Measurements from ENCODE around the gene TEX53.

Gene TEX53

DNA sequence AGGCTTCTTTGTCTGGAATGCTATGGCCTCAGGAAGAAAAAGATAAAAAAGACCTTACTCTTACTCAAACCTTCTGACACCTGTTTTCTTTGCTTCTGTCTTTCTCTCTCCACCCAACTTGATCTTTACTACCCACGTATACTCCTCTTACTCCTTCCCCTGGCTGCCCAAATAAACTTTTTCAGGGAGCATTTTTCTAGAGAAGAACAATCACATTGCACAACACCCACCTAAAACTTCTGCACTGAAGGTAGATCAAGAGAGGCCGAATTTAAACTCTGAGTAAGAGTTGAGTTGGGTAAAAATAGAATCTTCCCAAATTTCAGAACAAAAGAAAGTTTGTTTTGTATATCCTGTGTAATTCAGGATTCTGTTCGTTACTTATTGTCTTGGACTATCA is 20.5 kb upstream of the TEX53 start:
- Histone ChIP-seq H3K9me3 (replicated peaks; ENCODE audit: low read length) (no peaks in the 10 kb centered on the region), H3K4me3 (ENCODE audit: low read length) (no peak overlapping the region), H3K4me1 (ENCODE audit: control insufficient read depth, insufficient read depth, low read length) (peaks cover 33% of the 10 kb centered on the region), H3K4me2 (ENCODE audit: low read length) (peak overlapping the region; percentile 32), H3K36me3 (ENCODE audit: insufficient read depth, low read length) (no peaks in the 10 kb centered on the region), H3K9ac (ENCODE audit: low read depth, low read length) (no peak overlapping the region), H3K27me3 (ENCODE audit: control insufficient read depth, insufficient read depth, low read length) (no peaks in the 10 kb centered on the region)

DNA sequence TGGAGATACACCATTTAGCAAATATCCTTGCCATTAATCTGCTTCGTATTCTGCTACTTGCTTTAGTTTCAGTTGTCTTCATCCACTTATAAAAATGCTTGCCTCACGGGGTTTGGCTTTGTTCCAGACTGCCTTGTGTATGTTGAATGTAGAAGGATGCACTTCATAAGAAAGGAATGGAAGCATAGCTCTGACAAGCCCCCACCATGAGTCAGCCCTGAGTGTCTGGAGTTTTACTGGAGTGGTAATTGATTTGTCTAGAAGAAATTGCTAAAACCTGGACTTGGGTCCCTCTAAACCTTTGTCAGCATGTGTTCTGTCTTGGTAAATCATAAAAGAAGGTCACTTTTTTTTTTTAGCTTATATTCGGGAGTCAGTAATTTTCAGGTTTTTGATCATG is 19.8 kb upstream of the TEX53 start:
- H3K36me3 ChIP-seq (ENCODE audit: insufficient read depth, low read length), result no peaks in the 10 kb centered on the region
- no peaks in the 10 kb centered on the region for H3K9me3 ChIP-seq (replicated peaks; ENCODE audit: low read length)
- H3K27me3 ChIP-seq (ENCODE audit: control insufficient read depth, insufficient read depth, low read length), result no peaks in the 10 kb centered on the region
- peak overlapping the region; percentile 37 for H3K9ac ChIP-seq (ENCODE audit: low read depth, low read length)
- H3K4me3 ChIP-seq (ENCODE audit: low read length), result no peak overlapping the region
- H3K4me2 ChIP-seq (ENCODE audit: low read length), result peak overlapping the region; percentile 59
- H3K4me1 ChIP-seq (ENCODE audit: control insufficient read depth, insufficient read depth, low read length), result peaks cover 33% of the 10 kb centered on the region

DNA sequence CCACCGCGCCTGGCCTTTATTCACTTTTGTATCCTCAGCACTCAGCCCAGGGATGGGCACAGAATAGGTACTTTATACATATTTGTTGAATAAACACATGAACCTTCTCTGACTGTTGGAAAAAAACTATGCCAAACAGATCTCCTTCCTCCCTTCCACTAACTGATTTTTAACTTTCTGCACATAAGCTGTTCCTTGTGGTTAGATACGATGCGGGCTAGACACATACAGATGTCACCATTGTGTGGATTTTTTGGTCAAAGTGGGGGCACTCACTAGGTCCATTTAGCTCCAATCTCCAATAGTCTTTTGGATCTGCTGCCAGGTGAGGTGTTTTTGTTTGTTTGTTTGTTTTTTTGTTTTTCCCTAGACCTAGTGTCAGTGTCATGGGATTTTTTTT is 19.3 kb upstream of the TEX53 start:
- no peaks in the 10 kb centered on the region for H3K36me3 ChIP-seq (ENCODE audit: insufficient read depth, low read length)
- no peaks in the 10 kb centered on the region for H3K9me3 ChIP-seq (replicated peaks; ENCODE audit: low read length)
- H3K4me3 ChIP-seq (ENCODE audit: low read length), result no peak overlapping the region
- peaks cover 33% of the 10 kb centered on the region for H3K4me1 ChIP-seq (ENCODE audit: control insufficient read depth, insufficient read depth, low read length)
- H3K9ac ChIP-seq (ENCODE audit: low read depth, low read length), result peak overlapping the region; percentile 37
- peak overlapping the region; percentile 42 for H3K4me2 ChIP-seq (ENCODE audit: low read length)
- no peaks in the 10 kb centered on the region for H3K27me3 ChIP-seq (ENCODE audit: control insufficient read depth, insufficient read depth, low read length)

DNA sequence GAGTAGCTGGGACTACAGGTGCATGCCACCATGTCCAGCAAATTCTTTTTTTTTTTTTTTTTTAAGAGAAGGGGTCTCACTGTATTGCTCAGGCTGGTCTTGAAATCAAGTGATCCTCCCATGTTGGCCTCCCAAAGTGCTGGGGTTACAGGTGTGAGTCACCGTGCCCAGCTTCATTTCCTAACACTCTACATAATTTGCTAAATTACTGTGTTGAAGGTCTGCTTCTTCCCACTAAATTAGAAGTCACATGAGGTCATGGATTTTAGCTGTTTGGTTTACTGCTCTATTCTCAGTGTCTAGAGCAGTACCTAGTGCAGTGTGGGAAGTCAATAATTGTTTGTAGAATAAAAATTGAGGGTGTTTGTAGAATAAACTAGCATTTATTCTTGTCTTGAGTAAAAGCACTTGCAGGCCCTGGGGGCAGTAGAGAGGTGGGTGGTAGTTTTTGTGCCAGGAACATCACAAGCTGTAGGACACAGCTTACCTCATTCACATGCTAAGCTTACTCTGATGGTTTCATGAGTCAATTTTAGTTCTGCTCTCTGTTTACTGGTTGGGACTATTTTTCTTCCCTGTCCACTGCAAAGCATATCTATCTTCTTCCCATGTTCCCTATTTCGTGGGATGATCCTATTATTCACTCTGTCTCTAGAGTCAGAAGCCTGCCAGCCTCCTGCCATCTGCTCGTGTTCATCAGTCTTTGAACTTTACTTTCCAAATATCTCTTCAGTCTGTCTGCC is 17.4 kb upstream of the TEX53 start:
- Histone ChIP-seq H3K4me1 (ENCODE audit: control insufficient read depth, insufficient read depth, low read length) (peaks cover 33% of the 10 kb centered on the region), H3K27me3 (ENCODE audit: control insufficient read depth, insufficient read depth, low read length) (no peaks in the 10 kb centered on the region), H3K4me3 (ENCODE audit: low read length) (no peak overlapping the region), H3K4me2 (ENCODE audit: low read length) (no peak overlapping the region), H3K36me3 (ENCODE audit: insufficient read depth, low read length) (no peaks in the 10 kb centered on the region), H3K9me3 (replicated peaks; ENCODE audit: low read length) (no peaks in the 10 kb centered on the region), H3K9ac (ENCODE audit: low read depth, low read length) (no peak overlapping the region)

DNA sequence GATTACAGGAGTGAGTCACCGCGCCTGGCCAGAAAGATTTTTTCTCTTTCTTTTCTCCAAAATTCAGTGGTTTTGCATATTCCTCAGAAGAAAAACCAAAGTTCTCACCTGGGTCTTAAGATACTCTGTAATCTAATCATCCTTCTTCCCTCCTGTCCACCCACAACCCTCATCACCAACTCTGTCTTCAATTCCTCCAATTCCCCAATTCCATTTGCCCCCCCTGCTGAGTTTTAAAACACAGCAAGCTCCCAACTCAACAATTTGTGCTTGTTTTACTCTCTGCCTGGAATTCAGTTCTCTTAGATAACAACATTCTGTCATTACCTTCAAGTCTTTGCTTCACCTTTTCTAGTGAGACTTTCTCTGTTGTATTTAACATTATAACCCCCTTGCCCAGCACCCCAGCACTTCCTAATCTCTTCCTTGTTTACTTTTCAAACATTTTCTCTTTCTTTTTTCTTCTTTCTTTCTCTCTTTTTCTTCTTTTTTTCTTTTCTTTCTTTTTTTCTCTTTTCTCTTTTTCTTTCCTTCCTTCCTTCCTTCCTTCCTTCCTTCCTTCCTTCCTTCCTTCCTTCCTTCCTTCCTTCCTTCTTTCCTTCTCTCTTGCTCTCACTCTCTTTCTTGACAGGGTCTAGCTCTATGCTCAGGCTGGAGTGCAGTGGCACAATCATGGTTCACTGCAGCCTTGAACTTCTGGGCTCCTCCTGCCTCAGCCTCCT is 16.6 kb upstream of the TEX53 start:
- no peak overlapping the region for H3K9ac ChIP-seq (ENCODE audit: low read depth, low read length)
- H3K27me3 ChIP-seq (ENCODE audit: control insufficient read depth, insufficient read depth, low read length), result no peaks in the 10 kb centered on the region
- no peaks in the 10 kb centered on the region for H3K36me3 ChIP-seq (ENCODE audit: insufficient read depth, low read length)
- H3K4me2 ChIP-seq (ENCODE audit: low read length), result no peak overlapping the region
- peaks cover 31% of the 10 kb centered on the region for H3K4me1 ChIP-seq (ENCODE audit: control insufficient read depth, insufficient read depth, low read length)
- no peaks in the 10 kb centered on the region for H3K9me3 ChIP-seq (replicated peaks; ENCODE audit: low read length)
- H3K4me3 ChIP-seq (ENCODE audit: low read length), result no peak overlapping the region

DNA sequence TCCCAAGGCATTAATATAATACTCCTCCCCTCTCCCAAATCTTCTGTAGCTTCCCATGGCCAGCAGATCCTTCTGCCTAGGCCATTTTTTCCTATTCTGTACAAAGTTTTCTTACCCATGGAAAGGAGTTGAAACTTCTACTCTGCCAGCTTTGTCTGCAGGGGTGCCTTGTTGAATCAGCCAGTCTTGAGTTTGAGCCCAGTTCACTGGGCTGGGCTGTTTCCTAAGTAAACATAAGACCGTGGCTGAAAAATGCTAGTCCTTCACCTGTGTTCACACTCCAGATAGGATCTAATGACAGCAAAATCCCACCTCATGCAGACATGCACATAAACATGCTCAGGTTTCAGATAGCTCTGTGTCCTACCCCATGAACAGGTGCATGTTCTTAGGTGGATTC is 14.0 kb upstream of the TEX53 start:
- Histone ChIP-seq H3K4me2 (ENCODE audit: low read length) (no peak overlapping the region), H3K4me1 (ENCODE audit: control insufficient read depth, insufficient read depth, low read length) (peaks cover 7% of the 10 kb centered on the region), H3K36me3 (ENCODE audit: insufficient read depth, low read length) (no peaks in the 10 kb centered on the region), H3K9me3 (replicated peaks; ENCODE audit: low read length) (no peaks in the 10 kb centered on the region), H3K27me3 (ENCODE audit: control insufficient read depth, insufficient read depth, low read length) (peaks cover 3% of the 10 kb centered on the region), H3K9ac (ENCODE audit: low read depth, low read length) (no peak overlapping the region), H3K4me3 (ENCODE audit: low read length) (no peak overlapping the region)

DNA sequence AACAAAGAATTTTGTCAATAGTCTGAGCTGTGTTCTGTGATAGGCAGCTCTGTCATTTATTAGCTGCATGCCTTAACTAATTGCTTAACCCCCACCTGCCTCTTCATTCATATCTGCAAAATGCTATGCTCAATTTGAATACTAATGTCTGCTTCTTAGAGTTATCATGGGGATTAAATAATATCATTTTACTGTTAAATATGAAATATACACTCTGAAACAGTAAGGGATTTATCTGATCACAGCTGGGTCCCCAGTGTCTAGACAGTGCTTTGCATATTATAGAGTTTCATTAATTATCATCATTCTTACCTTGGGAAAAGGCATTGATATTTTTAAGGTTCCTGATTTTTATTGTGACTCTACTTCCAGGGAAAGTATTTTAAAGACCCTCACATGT is 12.4 kb upstream of the TEX53 start:
- Histone ChIP-seq H3K4me1 (ENCODE audit: control insufficient read depth, insufficient read depth, low read length) (peaks cover 1% of the 10 kb centered on the region), H3K9me3 (replicated peaks; ENCODE audit: low read length) (no peaks in the 10 kb centered on the region), H3K9ac (ENCODE audit: low read depth, low read length) (no peak overlapping the region), H3K4me3 (ENCODE audit: low read length) (no peak overlapping the region), H3K27me3 (ENCODE audit: control insufficient read depth, insufficient read depth, low read length) (peaks cover 3% of the 10 kb centered on the region), H3K4me2 (ENCODE audit: low read length) (no peak overlapping the region), H3K36me3 (ENCODE audit: insufficient read depth, low read length) (no peaks in the 10 kb centered on the region)

DNA sequence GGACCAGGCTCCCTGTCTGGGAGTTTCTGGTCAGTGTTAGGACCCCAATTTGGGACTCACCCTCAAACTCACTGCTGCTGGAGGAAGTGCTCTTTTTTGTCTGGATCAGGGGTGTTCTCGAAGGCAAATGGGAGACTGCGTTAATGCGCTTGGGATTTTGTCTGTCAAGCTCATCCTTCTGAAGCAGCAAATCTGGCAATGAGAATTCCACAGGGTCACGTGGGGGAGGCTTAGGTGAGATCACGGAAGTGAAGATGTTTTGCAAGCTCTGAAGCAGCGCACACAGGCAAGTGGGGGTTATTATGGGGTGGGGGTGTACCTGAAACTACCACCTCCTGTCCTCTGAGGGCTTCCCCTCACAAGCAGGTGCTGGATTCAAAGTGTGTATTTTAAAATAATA is 10.5 kb upstream of the TEX53 start:
- Histone ChIP-seq H3K9ac (ENCODE audit: low read depth, low read length) (no peak overlapping the region), H3K27me3 (ENCODE audit: control insufficient read depth, insufficient read depth, low read length) (peaks cover 5% of the 10 kb centered on the region), H3K4me3 (ENCODE audit: low read length) (no peak overlapping the region), H3K4me1 (ENCODE audit: control insufficient read depth, insufficient read depth, low read length) (no peaks in the 10 kb centered on the region), H3K4me2 (ENCODE audit: low read length) (no peak overlapping the region), H3K36me3 (ENCODE audit: insufficient read depth, low read length) (no peaks in the 10 kb centered on the region), H3K9me3 (replicated peaks; ENCODE audit: low read length) (no peaks in the 10 kb centered on the region)

DNA sequence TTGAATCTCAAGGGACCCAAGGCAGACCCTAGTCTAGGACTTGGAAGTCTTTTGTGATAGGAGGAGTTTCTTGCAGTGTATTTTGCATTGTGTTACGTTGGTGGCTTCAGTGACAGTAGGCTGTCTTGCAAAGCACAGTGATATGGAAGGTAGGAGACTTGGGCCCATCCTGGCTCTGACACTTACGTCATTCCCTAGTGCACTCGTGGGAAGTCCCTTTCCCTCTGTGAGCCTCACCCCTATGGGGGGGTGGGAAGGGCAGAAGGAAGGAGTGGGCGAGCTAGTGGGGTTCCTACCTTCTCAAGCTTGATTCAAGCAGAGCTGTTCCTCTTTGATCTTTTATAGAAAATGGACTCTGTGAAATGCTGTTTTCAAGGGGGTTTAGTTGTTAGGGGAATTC is 9.2 kb upstream of the TEX53 start:
- Histone ChIP-seq H3K9ac (ENCODE audit: low read depth, low read length) (no peak overlapping the region), H3K36me3 (ENCODE audit: insufficient read depth, low read length) (no peaks in the 10 kb centered on the region), H3K9me3 (replicated peaks; ENCODE audit: low read length) (no peaks in the 10 kb centered on the region), H3K27me3 (ENCODE audit: control insufficient read depth, insufficient read depth, low read length) (peaks cover 15% of the 10 kb centered on the region), H3K4me3 (ENCODE audit: low read length) (no peak overlapping the region), H3K4me1 (ENCODE audit: control insufficient read depth, insufficient read depth, low read length) (no peaks in the 10 kb centered on the region), H3K4me2 (ENCODE audit: low read length) (no peak overlapping the region)

DNA sequence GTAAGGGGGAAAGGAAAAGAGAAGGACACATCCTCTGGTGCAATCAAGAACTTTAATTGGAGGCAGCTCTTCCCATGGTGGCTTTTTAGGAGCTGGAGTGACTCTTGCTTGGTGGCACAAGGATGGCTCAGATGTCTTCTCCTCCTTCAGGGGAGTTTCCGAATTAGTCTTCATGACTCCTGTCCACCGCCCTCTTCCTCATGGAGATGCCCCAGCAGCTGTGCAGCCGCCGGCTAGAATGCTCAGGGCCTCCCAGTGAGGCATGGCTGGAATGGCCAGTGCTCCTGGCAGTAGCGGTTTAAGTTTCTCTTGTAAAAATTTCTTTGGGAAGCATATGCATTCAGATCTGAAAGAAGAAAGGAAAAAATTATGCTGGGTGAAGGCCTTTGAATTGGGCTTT is 8.8 kb upstream of the TEX53 start:
- Histone ChIP-seq H3K4me2 (ENCODE audit: low read length) (no peak overlapping the region), H3K4me1 (ENCODE audit: control insufficient read depth, insufficient read depth, low read length) (no peaks in the 10 kb centered on the region), H3K36me3 (ENCODE audit: insufficient read depth, low read length) (no peaks in the 10 kb centered on the region)

DNA sequence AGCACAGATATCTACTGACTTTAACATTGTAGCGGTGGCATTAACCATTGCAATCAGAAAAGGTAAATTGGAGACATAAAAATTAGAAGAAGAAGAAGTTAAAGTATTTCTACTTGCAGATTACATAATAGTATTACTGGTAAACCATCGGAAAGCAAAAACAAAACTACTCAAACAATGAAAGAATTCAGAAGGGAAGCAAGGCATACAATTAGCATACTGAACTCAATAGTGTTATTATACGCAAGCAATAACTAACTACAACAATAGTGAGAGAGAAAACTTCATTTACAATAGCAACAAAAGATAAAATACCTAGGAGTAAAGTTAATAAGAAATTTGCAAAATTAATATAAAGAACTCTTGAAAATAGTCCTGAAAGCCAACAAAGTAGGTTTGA is 6.6 kb upstream of the TEX53 start:
- H3K9me3 ChIP-seq (replicated peaks; ENCODE audit: low read length), result no peaks in the 10 kb centered on the region
- no peak overlapping the region for H3K4me3 ChIP-seq (ENCODE audit: low read length)
- H3K27me3 ChIP-seq (ENCODE audit: control insufficient read depth, insufficient read depth, low read length), result peaks cover 35% of the 10 kb centered on the region
- H3K4me1 ChIP-seq (ENCODE audit: control insufficient read depth, insufficient read depth, low read length), result no peaks in the 10 kb centered on the region
- H3K9ac ChIP-seq (ENCODE audit: low read depth, low read length), result no peak overlapping the region
- H3K4me2 ChIP-seq (ENCODE audit: low read length), result no peak overlapping the region
- no peaks in the 10 kb centered on the region for H3K36me3 ChIP-seq (ENCODE audit: insufficient read depth, low read length)

More for the DNA sequence above, 8.8 kb upstream of the TEX53 start:
- Histone ChIP-seq H3K4me3 (ENCODE audit: low read length) (no peak overlapping the region), H3K9me3 (replicated peaks; ENCODE audit: low read length) (no peaks in the 10 kb centered on the region), H3K9ac (ENCODE audit: low read depth, low read length) (no peak overlapping the region), H3K27me3 (ENCODE audit: control insufficient read depth, insufficient read depth, low read length) (peaks cover 19% of the 10 kb centered on the region)
